GM15510 (cell line): ENCODE results near the gene MLLT1.

Source experiments
- POLR2A ChIP-seq: IDR thresholded peaks from 3 replicates; pipeline ENCODE4 v1.6.1; 2011; ENCODE audit warnings: borderline replicate concordance; ENCODE audit not compliant: insufficient read length; ENCODE audit errors: extremely low read depth

Gene MLLT1

DNA sequence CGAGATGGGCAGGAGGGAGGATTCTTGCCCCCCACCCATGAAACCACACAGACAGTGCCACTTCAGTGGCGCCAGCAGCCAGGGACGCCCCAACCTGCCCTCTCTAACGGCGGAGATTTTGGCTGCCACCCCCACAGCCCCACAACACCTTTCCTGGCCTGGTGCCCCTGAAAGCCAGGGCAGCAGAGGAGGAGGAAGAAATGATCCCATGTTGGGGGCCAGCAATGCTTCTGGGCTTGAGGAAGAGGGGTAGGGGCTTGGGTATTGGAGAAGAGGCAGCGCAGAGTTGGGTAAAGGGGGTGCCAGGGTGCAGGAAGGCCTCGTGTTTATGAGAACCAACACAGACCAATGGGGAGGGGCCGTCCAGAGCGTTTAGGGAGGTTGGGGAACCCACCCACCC, 1.7 kb downstream of the MLLT1 start:
- no peak for TF ChIP-seq POLR2A

- no peak for TF ChIP-seq POLR2A
Observed at GRCh38 chr19:6276447-6276846, 3.3 kb downstream of the MLLT1 start.

GRCh38 chr19:6275170-6275744, 4.5 kb downstream of the MLLT1 start:
- no peak for TF ChIP-seq POLR2A

- TF ChIP-seq POLR2A = no peak
Observed at GRCh38 chr19:6274756-6275155, 5.0 kb downstream of the MLLT1 start.

DNA sequence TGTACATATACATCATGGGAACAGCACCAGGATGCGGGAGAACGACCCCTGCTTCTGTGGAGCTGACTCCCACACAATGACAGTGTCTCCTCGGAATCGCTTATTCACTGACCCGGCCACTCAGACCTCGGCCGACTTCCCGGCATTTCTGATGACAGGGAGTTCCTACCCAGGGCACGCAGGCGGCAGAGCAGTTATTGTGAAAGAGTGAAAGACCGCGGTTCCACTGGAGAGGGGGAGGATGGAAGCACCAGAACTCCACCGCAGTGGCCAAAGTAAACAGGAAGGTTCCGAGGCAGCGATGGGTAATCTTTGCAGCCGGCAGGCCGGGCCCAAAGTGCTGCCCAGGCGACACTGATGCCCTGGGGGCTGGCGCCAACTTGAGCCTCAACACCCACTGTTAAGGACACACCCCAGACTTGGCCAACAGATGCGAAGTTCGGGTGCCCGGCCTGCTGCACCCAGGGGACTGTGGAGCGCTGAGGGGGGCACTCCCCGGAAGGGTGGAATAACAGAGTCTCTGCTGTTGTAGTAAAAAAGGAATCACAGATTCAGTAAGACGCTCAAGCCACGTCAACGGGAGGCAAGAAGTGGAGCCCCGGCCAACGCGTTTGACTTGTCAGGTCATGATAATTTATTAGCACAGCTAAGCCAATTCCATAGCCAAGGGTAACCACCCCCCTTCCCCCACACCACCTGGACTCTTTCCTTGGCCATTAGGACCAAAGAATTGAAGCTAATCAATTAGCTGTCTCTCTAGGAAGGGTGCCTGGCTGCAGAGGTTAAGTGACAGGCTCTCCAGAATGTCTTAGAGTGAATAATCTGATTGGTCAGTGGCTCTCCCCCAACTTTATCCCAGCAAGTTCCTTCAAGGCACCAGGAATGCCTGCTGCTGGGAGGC, 5.8 kb downstream of the MLLT1 start:
- TF ChIP-seq POLR2A = no peak

DNA sequence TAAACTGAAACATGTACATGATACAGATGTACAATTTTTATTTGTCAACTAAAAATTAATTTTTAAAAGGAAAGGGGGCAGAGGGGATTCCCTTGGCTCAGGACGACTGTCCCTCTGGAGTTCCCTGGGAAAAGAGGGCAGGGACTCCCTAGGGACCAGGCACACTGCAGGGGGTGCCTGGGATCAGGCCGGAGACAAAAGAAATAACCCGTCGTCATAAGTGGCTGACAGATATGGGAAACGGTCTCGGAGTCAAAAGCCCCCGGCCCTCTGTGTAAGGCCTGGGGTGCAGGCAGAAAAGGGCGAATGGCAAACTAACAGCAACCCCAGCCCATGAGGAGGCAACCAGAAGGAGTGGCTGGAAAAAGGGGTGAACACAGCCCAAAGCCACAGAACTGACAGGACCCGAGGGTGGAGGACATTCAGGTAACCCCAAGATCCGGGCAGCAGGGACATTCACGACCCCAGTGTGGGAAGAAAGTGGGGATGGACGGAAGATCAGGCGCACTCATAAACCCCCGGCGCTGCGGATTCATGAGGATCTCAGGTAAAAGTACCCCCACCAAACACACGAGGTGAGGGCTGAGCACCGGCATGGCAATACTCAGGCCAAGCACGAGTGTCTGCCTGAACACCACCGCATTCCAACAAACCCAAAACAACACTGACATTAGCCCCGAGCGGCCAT, 6.7 kb downstream of the MLLT1 start:
- no peak for TF ChIP-seq POLR2A

GRCh38 chr19:6272411-6272791, 7.4 kb downstream of the MLLT1 start:
- TF ChIP-seq POLR2A = no peak

DNA sequence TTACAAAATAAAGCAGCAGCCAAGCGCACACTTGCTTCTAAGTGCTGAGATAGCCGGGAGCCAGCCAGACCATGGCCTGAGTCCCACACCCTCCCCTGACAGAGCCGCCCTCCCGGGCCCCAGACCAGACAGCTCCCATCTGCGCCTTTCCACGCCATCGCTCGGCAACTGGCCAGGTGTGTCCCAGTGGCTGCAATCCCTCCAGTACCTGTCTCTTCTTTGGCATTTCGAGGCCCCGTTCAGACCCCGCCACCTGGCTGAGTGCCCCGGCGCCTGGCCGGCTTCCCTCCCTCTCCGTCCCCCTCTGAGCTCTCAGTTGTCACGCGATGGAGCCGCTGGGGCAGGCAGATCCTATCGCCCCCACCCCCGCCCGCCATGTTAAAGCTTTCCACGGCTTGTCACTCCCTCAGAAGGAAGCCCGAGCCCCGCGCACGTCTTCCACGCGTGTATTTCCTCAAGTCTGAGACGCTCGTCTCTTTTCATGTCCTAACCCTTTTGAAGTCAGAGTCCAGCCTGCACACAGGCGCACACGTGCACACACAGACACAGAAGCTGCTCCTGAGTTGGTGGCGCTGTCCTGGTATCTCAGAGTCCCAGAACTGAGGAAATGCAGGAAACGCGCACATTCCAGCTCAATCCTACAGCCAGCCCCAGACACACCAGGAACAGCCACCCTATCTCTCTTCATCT, 7.9 kb downstream of the MLLT1 start:
- no peak for TF ChIP-seq POLR2A

- TF ChIP-seq POLR2A = no peak
Observed at GRCh38 chr19:6271251-6271650, 8.5 kb downstream of the MLLT1 start.

DNA sequence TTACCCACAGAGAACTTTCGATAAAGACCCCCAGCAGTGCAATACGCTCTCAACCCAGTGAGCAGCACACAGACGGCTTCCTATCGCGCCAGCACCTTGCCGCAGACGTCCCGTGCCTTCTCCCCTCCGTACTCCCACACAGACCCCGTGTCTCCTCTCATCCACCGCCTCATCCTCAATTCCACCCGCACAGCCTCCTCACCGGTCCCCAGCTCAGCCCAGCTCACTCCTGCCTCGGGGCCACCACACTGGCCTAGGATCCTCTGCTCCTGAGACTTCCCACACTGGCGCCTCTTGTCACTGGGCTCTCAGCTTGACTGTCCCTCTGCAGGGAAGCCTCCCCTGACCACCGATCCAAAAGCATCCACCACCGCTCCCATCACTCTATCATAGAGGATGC, 9.0 kb downstream of the MLLT1 start:
- TF ChIP-seq POLR2A = no peak

GRCh38 chr19:6270076-6270745, 9.6 kb downstream of the MLLT1 start:
- TF ChIP-seq POLR2A = no peak

- TF ChIP-seq POLR2A = no peak
Observed at GRCh38 chr19:6269101-6269886, 10.5 kb downstream of the MLLT1 start.

GRCh38 chr19:6268382-6268771, 11.4 kb downstream of the MLLT1 start:
- no peak for TF ChIP-seq POLR2A

GRCh38 chr19:6267552-6268381, 12.0 kb downstream of the MLLT1 start:
- TF ChIP-seq POLR2A = no peak

- no peak for TF ChIP-seq POLR2A
Observed at GRCh38 chr19:6264803-6265202, 15.0 kb downstream of the MLLT1 start.
